Amniotic epithelial cell (primary cell): ENCODE measurements around the gene RASL10A.

Experiments used
- DNase-seq: peaks from one replicate; pipeline ENCODE4 v3.0.0-alpha.2; 2010; ENCODE audit warnings: low read depth

The RASL10A gene

GRCh38 chr22:29338398-29338797, 22.9 kb upstream of the RASL10A start:
- no peak for DNase-seq

GRCh38 chr22:29337631-29338284, 22.3 kb upstream of the RASL10A start:
- no peak for DNase-seq

GRCh38 chr22:29336751-29337490, 21.4 kb upstream of the RASL10A start:
- DNase-seq, result no peak

- no peak for DNase-seq
Measured at GRCh38 chr22:29335656-29336055, 20.2 kb upstream of the RASL10A start.

- peak; percentile 22 for DNase-seq
Measured at GRCh38 chr22:29334696-29335344, 19.3 kb upstream of the RASL10A start.

- no peak for DNase-seq
Measured at GRCh38 chr22:29334148-29334547, 18.7 kb upstream of the RASL10A start.

- no peak for DNase-seq
Measured at GRCh38 chr22:29332886-29333496, 17.5 kb upstream of the RASL10A start.

- peak; percentile 35 for DNase-seq
Measured at GRCh38 chr22:29331658-29332300, 16.3 kb upstream of the RASL10A start.

GRCh38 chr22:29331213-29331612, 15.7 kb upstream of the RASL10A start:
- no peak for DNase-seq

- peak; percentile 70 for DNase-seq
Measured at GRCh38 chr22:29330753-29331152, 15.3 kb upstream of the RASL10A start.

- DNase-seq, result no peak
Measured at GRCh38 chr22:29330291-29330690, 14.8 kb upstream of the RASL10A start.

GRCh38 chr22:29329581-29329980, 14.1 kb upstream of the RASL10A start:
- no peak for DNase-seq

GRCh38 chr22:29328566-29329500, 13.3 kb upstream of the RASL10A start:
- no peak for DNase-seq

GRCh38 chr22:29328055-29328454, 12.6 kb upstream of the RASL10A start:
- no peak for DNase-seq

- DNase-seq, result no peak
Measured at GRCh38 chr22:29327089-29327764, 11.7 kb upstream of the RASL10A start.

GRCh38 chr22:29326481-29326880, 11.0 kb upstream of the RASL10A start:
- DNase-seq, result no peak

- DNase-seq, result no peak
Measured at GRCh38 chr22:29325785-29326315, 10.4 kb upstream of the RASL10A start.

GRCh38 chr22:29325356-29325755, 9.9 kb upstream of the RASL10A start:
- no peak for DNase-seq

- DNase-seq, result no peak
Measured at GRCh38 chr22:29323641-29324040, 8.1 kb upstream of the RASL10A start.

GRCh38 chr22:29320546-29320945, 5.0 kb upstream of the RASL10A start:
- no peak for DNase-seq
